LNCAP (cell line): ENCODE data around the gene CEMIP.

Source experiments
- CTCF ChIP-seq: fragments of 450-650 bp; IDR thresholded peaks from 2 replicates; pipeline ENCODE4 v1.5.1; 2017; ENCODE audit warnings: mild to moderate bottlenecking

Gene CEMIP

GRCh38 chr15:80913541-80913940 lies 134.4 kb downstream of the CEMIP start:
- no peak for TF ChIP-seq CTCF

GRCh38 chr15:80915472-80915871 lies 136.3 kb downstream of the CEMIP start:
- TF ChIP-seq CTCF = no peak

- TF ChIP-seq CTCF = no peak
These were observed 136.9 kb downstream of the CEMIP start for GRCh38 chr15:80916056-80916455.

- no peak for TF ChIP-seq CTCF
These were observed 139.1 kb downstream of the CEMIP start for GRCh38 chr15:80918196-80918783.

GRCh38 chr15:80920271-80920699 lies 141.1 kb downstream of the CEMIP start:
- TF ChIP-seq CTCF = no peak

- no peak for TF ChIP-seq CTCF
These were observed 142.7 kb downstream of the CEMIP start for GRCh38 chr15:80921736-80922410.

- no peak for TF ChIP-seq CTCF
These were observed 144.5 kb downstream of the CEMIP start for GRCh38 chr15:80923668-80924067.
